GM12891 (cell line): ENCODE measurements around the gene ZKSCAN3. TPM values are rescaled to one million over a fixed set of nuclear protein-coding genes. Genes with fewer than 3 reads are reported as not detected.
"Not testable (repeated sequence)": the region's sequence is repeated elsewhere in the genome, so short reads cannot be mapped to it uniquely, and the experiment has no call there.

ENCODE experiments used
- DNase-seq: peaks from one replicate; pipeline ENCODE4 v3.0.0; 2011; ENCODE audit warnings: low spot score; ENCODE audit not compliant: insufficient read length
- FAIRE-seq: peaks from 2 replicates; lab custom pipeline; 2011; peaks lifted over from hg19 to GRCh38; lab: Jason Lieb, UNC
- PAX5 ChIP-seq: IDR thresholded peaks from 2 replicates; pipeline ENCODE4 v1.6.1; 2011; ENCODE audit warnings: low read length, moderate library complexity, mild to moderate bottlenecking; ENCODE audit not compliant: insufficient read depth, severe bottlenecking
- POLR2A ChIP-seq: IDR thresholded peaks from 2 replicates; pipeline ENCODE4 v1.6.1; 2011; ENCODE audit warnings: low read depth, low read length, control low read depth
- POLR2AphosphoS5 ChIP-seq: IDR thresholded peaks from 2 replicates; pipeline ENCODE4 v1.6.1; 2011; ENCODE audit warnings: low read depth, low read length, control low read depth
- POU2F2 ChIP-seq: IDR thresholded peaks from 2 replicates; pipeline ENCODE4 v1.6.1; 2011; ENCODE audit warnings: low read depth, mild to moderate bottlenecking, control low read depth, low read length, moderate library complexity
- SPI1 ChIP-seq: IDR thresholded peaks from 2 replicates; pipeline ENCODE4 v1.6.1; 2011; ENCODE audit warnings: low read depth, low read length, control low read depth
- TAF1 ChIP-seq: IDR thresholded peaks from 2 replicates; pipeline ENCODE4 v1.6.1; 2011; ENCODE audit warnings: low read depth, low read length, control low read depth
- polyA plus RNA-seq: library from polyadenylated mRNA; unstranded; fragments of >200 nt; gene quantifications from one replicate; pipeline ENCODE4 v1.2.1, GENCODE V29; 2012; ENCODE audit warnings: low read depth, missing spikeins, inconsistent platforms; ENCODE audit not compliant: missing spikeins

Gene ZKSCAN3
- 0.95 TPM for polyA plus RNA-seq

GRCh38 chr6:28349892-28350737 is at the start of gene ZKSCAN3:
Gene ZKSCAN3 (plus strand): TSS chr6:28349947. CDS start chr6:28359587, 9,640 bp downstream.
- DNase-seq, result peak; percentile 59
- TF ChIP-seq POLR2AphosphoS5 (peak; percentile 85), SPI1 (peak; percentile 28; the same call in 1 of the 2 replicates), POLR2A (peak; percentile 88), PAX5 (no peak), TAF1 (peak; percentile 88), POU2F2 (peak; percentile 71; the same call in 1 of the 2 replicates)
- peak; percentile 73 for FAIRE-seq

DNA sequence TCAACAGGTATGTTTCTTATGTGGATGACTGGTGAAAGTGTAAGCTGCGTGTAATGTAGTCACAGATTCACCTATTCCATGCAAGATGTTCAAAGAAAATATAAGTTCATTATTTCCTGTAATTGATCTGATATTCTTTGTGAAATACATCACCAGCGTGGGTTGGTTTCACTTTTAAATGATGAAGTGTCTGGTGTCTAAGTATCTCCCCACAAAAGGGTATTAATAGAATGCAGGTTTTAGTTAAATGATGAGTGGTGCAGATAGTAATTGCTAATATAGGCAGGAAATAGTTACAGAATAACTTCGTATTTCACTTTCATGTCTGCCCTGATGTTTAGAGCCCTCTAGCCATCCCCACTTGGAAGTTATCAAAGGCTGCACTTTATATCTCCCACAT is 46.2 kb upstream of the ZKSCAN3 start:
- peak; percentile 23 for FAIRE-seq
- no peak for DNase-seq
- TF ChIP-seq SPI1, result no peak
- TF ChIP-seq PAX5, result no peak
- TF ChIP-seq POLR2A, result no peak
- TF ChIP-seq POLR2AphosphoS5, result no peak
- TF ChIP-seq TAF1, result no peak
- TF ChIP-seq POU2F2, result no peak

DNA sequence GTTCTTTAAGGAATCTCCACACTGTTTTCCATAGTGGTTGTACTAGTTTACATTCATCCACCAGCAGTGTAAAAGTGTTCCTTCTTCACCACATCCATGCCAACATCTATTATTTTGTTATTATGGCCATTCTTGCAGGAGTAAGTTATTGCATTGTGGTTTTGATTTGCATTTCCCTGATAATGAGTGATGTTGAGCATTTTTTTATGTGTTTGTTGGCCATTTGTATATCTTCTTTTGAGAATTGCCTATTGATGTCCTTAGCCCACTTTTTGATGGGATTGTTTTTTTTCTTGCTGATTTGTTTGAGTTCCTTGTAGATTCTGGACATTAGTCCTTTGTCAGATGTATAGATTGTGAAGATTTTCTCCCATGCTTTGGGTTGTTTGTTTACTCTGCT is 43.4 kb upstream of the ZKSCAN3 start:
- FAIRE-seq, DNase-seq: not testable (repeated sequence)

- DNase-seq (no peak), FAIRE-seq (peak; percentile 20)
- TF ChIP-seq SPI1, result no peak
- no peak for TF ChIP-seq TAF1
- no peak for TF ChIP-seq POLR2A
- no peak for TF ChIP-seq POU2F2
- no peak for TF ChIP-seq POLR2AphosphoS5
- no peak for TF ChIP-seq PAX5
These were observed 38.5 kb upstream of the ZKSCAN3 start for GRCh38 chr6:28311139-28311823.

GRCh38 chr6:28312939-28313338 is 36.8 kb upstream of the ZKSCAN3 start:
- TF ChIP-seq POLR2AphosphoS5, result no peak
- no peak for TF ChIP-seq PAX5
- TF ChIP-seq POU2F2, result no peak
- TF ChIP-seq TAF1, result no peak
- no peak for TF ChIP-seq POLR2A
- TF ChIP-seq SPI1, result no peak
- DNase-seq (no peak), FAIRE-seq (no peak)

DNA sequence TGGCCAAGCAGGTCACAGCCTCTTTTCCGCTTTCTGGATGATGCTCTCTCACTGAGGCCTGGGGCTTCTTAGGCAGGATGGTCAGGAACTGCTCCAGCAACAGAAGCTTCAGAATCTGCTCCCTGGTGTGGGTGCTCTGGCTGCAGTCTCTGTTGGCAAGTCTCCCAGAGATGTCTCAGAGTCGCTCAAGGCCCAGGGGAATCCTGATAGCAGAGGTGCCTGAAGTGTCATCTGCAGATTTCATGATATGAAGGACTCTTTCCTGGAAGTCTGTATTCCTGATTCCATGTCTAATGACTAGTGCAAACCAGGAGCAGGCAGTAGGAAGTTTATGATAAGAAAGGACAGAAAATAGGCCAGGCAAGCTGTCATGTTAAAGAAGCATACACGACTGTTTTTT is 34.1 kb upstream of the ZKSCAN3 start:
- FAIRE-seq (no peak), DNase-seq (no peak)
- no peak for TF ChIP-seq POLR2AphosphoS5

- FAIRE-seq, DNase-seq: not testable (repeated sequence)
These were observed 31.9 kb upstream of the ZKSCAN3 start for GRCh38 chr6:28317866-28318265.

- no peak for FAIRE-seq
- no peak for DNase-seq
- TF ChIP-seq SPI1, result no peak
- no peak for TF ChIP-seq POLR2A
- no peak for TF ChIP-seq PAX5
- no peak for TF ChIP-seq POU2F2
- TF ChIP-seq POLR2AphosphoS5, result no peak
- TF ChIP-seq TAF1, result no peak
These were observed 27.1 kb upstream of the ZKSCAN3 start for GRCh38 chr6:28322661-28323060.

- TF ChIP-seq POLR2A (no peak), SPI1 (no peak), TAF1 (no peak), POU2F2 (no peak), PAX5 (no peak), POLR2AphosphoS5 (no peak)
- DNase-seq (no peak), FAIRE-seq (no peak)
These were observed 25.8 kb upstream of the ZKSCAN3 start for GRCh38 chr6:28323813-28324424.
